ENCODE measurements around the gene KRT14.

DNA sequence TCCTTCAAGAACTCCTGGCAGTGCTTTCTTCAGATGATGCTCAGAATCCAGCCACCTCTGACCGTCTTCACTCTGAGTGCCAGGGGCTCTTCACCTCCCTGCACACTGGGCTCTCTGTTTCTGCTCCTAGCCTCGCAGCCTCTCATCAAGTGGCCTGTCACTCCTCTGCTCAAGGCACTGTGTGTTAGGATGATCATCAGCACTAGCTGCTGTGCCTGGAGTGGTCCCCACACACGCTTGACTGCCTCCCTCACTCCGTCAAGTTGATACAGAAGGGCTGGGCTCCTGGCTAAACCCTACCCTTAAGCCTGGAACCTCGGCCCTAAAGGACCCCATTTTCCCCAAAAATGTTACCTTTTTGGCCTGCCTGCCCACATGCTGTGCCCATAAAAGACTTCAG lies 30.4 kb downstream of the KRT14 start:
- TF ChIP-seq CTCF (IDR thresholded peaks at IDR 0.05; ENCODE audit: borderline replicate concordance, extremely low read depth, low read length, poor library complexity, severe bottlenecking) (no peak), EZH2 (IDR thresholded peaks at IDR 0.05; ENCODE audit: borderline replicate concordance, low read depth, low read length, severe bottlenecking) (no peak)
